Hematopoietic multipotent progenitor cell treated with erythropoietin and hydrocortisone succinate and interleukin-3 and kit ligand, for 17 days (in vitro differentiated cells): ENCODE measurements around the gene DYRK1B.
A peak's percentile ranks its signal among the peaks of the same experiment; 100 is the strongest.
"Not testable (repeated sequence)": the region's sequence is repeated elsewhere in the genome, so short reads cannot be mapped to it uniquely, and the experiment has no call there.

ENCODE experiments used
- DNase-seq: peaks from one replicate; pipeline ENCODE4 v3.0.0-alpha.2; 2015; ENCODE audit warnings: low spot score

DYRK1B gene

GRCh38 chr19:39809368-39809767 lies 24.6 kb downstream of the DYRK1B start:
- DNase-seq = no peak

GRCh38 chr19:39808688-39809087 lies 25.3 kb downstream of the DYRK1B start:
- not testable (repeated sequence) for DNase-seq

- no peak for DNase-seq
Observed at GRCh38 chr19:39807846-39808364, 26.1 kb downstream of the DYRK1B start.

GRCh38 chr19:39805104-39805503 lies 28.9 kb downstream of the DYRK1B start:
- DNase-seq = no peak

- DNase-seq = no peak
Observed at GRCh38 chr19:39802958-39803357, 31.0 kb downstream of the DYRK1B start.

GRCh38 chr19:39797083-39797482 lies 36.9 kb downstream of the DYRK1B start:
- DNase-seq = no peak

GRCh38 chr19:39796000-39796498 lies 37.9 kb downstream of the DYRK1B start:
- DNase-seq = no peak

- DNase-seq = no peak
Observed at GRCh38 chr19:39795001-39795400, 39.0 kb downstream of the DYRK1B start.

GRCh38 chr19:39792999-39793546 lies 40.9 kb downstream of the DYRK1B start:
- DNase-seq = peak; percentile 87

GRCh38 chr19:39788244-39788643 lies 45.7 kb downstream of the DYRK1B start:
- DNase-seq = no peak

- DNase-seq = no peak
Observed at GRCh38 chr19:39780894-39781293, 53.1 kb downstream of the DYRK1B start.

- DNase-seq = no peak
Observed at GRCh38 chr19:39778763-39779162, 55.2 kb downstream of the DYRK1B start, which contains the start of gene LEUTX. Gene LEUTX, plus strand, starts transcription at chr19:39778854. Its CDS starts 67 bp downstream, at chr19:39778921.
